ENCODE measurements around the gene TM9SF1. TPM values are rescaled to one million over a fixed set of nuclear protein-coding genes. Genes with fewer than 3 reads are reported as not detected.

The TM9SF1 gene
- total and polyA plus RNA-seq, 2 experiments from 2014 or later, result 12.6 to 27.5 TPM

GRCh38 chr14:24145219-24145618 lies 50.0 kb downstream of the TM9SF1 start (continued):
- TF ChIP-seq, protein P1, sequence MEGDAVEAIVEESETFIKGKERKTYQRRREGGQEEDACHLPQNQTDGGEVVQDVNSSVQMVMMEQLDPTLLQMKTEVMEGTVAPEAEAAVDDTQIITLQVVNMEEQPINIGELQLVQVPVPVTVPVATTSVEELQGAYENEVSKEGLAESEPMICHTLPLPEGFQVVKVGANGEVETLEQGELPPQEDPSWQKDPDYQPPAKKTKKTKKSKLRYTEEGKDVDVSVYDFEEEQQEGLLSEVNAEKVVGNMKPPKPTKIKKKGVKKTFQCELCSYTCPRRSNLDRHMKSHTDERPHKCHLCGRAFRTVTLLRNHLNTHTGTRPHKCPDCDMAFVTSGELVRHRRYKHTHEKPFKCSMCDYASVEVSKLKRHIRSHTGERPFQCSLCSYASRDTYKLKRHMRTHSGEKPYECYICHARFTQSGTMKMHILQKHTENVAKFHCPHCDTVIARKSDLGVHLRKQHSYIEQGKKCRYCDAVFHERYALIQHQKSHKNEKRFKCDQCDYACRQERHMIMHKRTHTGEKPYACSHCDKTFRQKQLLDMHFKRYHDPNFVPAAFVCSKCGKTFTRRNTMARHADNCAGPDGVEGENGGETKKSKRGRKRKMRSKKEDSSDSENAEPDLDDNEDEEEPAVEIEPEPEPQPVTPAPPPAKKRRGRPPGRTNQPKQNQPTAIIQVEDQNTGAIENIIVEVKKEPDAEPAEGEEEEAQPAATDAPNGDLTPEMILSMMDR (conservative IDR thresholded peaks at IDR 0.05; ENCODE audit: low read depth in 2 of 2), result no peak
- TF ChIP-seq EZH2phosphoT487 (IDR thresholded peaks at IDR 0.05; ENCODE audit: unreplicated experiment), result no peak

DNA sequence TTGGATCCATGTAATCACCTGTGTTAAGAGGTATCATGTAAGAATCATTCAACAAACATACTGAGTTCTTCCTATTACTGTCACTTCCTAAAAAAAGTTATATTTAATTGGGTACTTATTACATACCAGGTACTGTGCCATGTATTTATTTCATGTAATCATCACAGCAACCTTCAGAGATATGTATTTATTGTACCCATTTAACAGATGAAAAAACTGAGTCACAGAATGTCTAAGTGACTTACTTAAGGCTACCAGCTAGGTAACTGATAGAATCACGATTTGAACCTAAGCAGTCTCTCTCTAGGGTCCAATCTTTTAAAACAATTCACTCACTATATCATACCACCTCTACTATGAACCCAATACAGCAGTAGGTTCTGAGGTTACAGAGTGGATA lies 50.8 kb downstream of the TM9SF1 start:
- TF ChIP-seq, protein P1 (conservative IDR thresholded peaks at IDR 0.05; ENCODE audit: low read depth in 2 of 2), result no peak
- TF ChIP-seq EZH2 (IDR thresholded peaks at IDR 0.05; ENCODE audit: low read depth, unreplicated experiment), result no peak
- no peak for TF ChIP-seq EZH2phosphoT487 (IDR thresholded peaks at IDR 0.05; ENCODE audit: unreplicated experiment)
- TF ChIP-seq, protein P2, sequence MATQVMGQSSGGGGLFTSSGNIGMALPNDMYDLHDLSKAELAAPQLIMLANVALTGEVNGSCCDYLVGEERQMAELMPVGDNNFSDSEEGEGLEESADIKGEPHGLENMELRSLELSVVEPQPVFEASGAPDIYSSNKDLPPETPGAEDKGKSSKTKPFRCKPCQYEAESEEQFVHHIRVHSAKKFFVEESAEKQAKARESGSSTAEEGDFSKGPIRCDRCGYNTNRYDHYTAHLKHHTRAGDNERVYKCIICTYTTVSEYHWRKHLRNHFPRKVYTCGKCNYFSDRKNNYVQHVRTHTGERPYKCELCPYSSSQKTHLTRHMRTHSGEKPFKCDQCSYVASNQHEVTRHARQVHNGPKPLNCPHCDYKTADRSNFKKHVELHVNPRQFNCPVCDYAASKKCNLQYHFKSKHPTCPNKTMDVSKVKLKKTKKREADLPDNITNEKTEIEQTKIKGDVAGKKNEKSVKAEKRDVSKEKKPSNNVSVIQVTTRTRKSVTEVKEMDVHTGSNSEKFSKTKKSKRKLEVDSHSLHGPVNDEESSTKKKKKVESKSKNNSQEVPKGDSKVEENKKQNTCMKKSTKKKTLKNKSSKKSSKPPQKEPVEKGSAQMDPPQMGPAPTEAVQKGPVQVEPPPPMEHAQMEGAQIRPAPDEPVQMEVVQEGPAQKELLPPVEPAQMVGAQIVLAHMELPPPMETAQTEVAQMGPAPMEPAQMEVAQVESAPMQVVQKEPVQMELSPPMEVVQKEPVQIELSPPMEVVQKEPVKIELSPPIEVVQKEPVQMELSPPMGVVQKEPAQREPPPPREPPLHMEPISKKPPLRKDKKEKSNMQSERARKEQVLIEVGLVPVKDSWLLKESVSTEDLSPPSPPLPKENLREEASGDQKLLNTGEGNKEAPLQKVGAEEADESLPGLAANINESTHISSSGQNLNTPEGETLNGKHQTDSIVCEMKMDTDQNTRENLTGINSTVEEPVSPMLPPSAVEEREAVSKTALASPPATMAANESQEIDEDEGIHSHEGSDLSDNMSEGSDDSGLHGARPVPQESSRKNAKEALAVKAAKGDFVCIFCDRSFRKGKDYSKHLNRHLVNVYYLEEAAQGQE (IDR thresholded peaks at IDR 0.05; ENCODE audit: unreplicated experiment), result no peak
- TF ChIP-seq CREB1 (CRISPR knock-in tag; IDR thresholded peaks at IDR 0.05; ENCODE audit: low read depth), result no peak
- TF ChIP-seq JUNB (IDR thresholded peaks at IDR 0.05; ENCODE audit: unreplicated experiment), result no peak
- TF ChIP-seq NANOG (IDR thresholded peaks at IDR 0.05; ENCODE audit: borderline replicate concordance), result no peak
- H4K20me1 ChIP-seq (replicated peaks; ENCODE audit: insufficient read depth), result peaks cover 12% of the 10 kb centered on the region
- H3F3A ChIP-seq (replicated peaks; ENCODE audit: low read depth), result peaks cover 14% of the 10 kb centered on the region
- H3K4me1 ChIP-seq (ENCODE audit: insufficient read depth), result peaks cover 23% of the 10 kb centered on the region
- peaks cover 23% of the 10 kb centered on the region for H3K27me3 Mint-ChIP-seq (ENCODE audit: insufficient read depth, low read depth, poor library complexity)
- H3K36me3 Mint-ChIP-seq (ENCODE audit: low read depth), result peaks cover 49% of the 10 kb centered on the region
- H3K27me3 ChIP-seq (ENCODE audit: insufficient read depth), result no peaks in the 10 kb centered on the region
- H3K4me3 Mint-ChIP-seq, result no peak overlapping the region; the same call in 2 of the 3 replicates
- peaks cover 50% of the 10 kb centered on the region for H3K79me2 ChIP-seq (replicated peaks; ENCODE audit: insufficient read depth)
- ATAC-seq (no peak), DNase-seq (ENCODE audit: low spot score) (no peak)
- peaks cover 15% of the 10 kb centered on the region for H3K36me3 ChIP-seq (ENCODE audit: insufficient read depth)
- H3K4me3 ChIP-seq, result no peak overlapping the region
- no peak overlapping the region for H3K27ac ChIP-seq (ENCODE audit: low read depth)
- no peak overlapping the region for H3K4me2 ChIP-seq
- no peak overlapping the region for H3K27ac Mint-ChIP-seq
- H3K4me1 Mint-ChIP-seq, result peaks cover 30% of the 10 kb centered on the region
- no peaks in the 10 kb centered on the region for H3K9me2 ChIP-seq (ENCODE audit: insufficient read depth)
- H3K9me3 Mint-ChIP-seq, result no peaks in the 10 kb centered on the region
- no peak overlapping the region for H2AFZ ChIP-seq

Measured in GM23338 (cell line).